Astrocyte (in vitro differentiated cells and primary cell): ENCODE measurements around the gene CAMKMT. TPM values are rescaled to one million over a fixed set of nuclear protein-coding genes. Genes with fewer than 3 reads are reported as not detected.

Experiments used
- DNase-seq: peaks from one replicate; pipeline ENCODE4 v3.0.0-alpha.2; 2010; ENCODE audit warnings: low read depth
- FAIRE-seq: peaks from 2 replicates; lab custom pipeline; 2011; peaks lifted over from hg19 to GRCh38; lab: Jason Lieb, UNC
- H2AFZ ChIP-seq: 2 replicates; pipeline ENCODE4 v1.6.0; 2012; ENCODE audit warnings: low read depth, low read length, inconsistent platforms
- H3K27ac ChIP-seq: 2 replicates; pipeline ENCODE4 v1.5.1; 2011; ENCODE audit warnings: low read depth, low read length, inconsistent platforms
- H3K27me3 ChIP-seq: 2 replicates; pipeline ENCODE4 v1.6.0; 2011; ENCODE audit warnings: low read length, inconsistent platforms; ENCODE audit not compliant: insufficient read depth
- H3K36me3 ChIP-seq: 2 replicates; pipeline ENCODE4 v1.5.1; 2011; ENCODE audit warnings: low read length, inconsistent platforms; ENCODE audit not compliant: insufficient read depth
- H3K4me1 ChIP-seq: 2 replicates; pipeline ENCODE4 v1.5.1; 2011; ENCODE audit warnings: low read length, inconsistent platforms; ENCODE audit not compliant: insufficient read depth
- H3K4me2 ChIP-seq: 2 replicates; pipeline ENCODE4 v1.6.0; 2012; ENCODE audit warnings: low read length, inconsistent platforms
- H3K4me3 ChIP-seq: 2 replicates; pipeline ENCODE4 v1.5.1; 2011; ENCODE audit warnings: low read depth, mild to moderate bottlenecking, low read length, inconsistent platforms; ENCODE audit not compliant: insufficient read depth
- H3K79me2 ChIP-seq: 2 replicates; pipeline ENCODE4 v1.6.0; 2012; ENCODE audit warnings: mild to moderate bottlenecking, low read length, inconsistent platforms; ENCODE audit not compliant: insufficient read depth
- H3K9ac ChIP-seq: 2 replicates; pipeline ENCODE4 v1.6.0; 2012; ENCODE audit warnings: mild to moderate bottlenecking, low read length, inconsistent platforms
- H3K9me3 ChIP-seq: 2 replicates; pipeline ENCODE4 v1.5.1; 2012; ENCODE audit warnings: low read depth, mild to moderate bottlenecking, low read length, inconsistent platforms; ENCODE audit not compliant: insufficient read depth
- H4K20me1 ChIP-seq: 2 replicates; pipeline ENCODE4 v1.6.0; 2012; ENCODE audit warnings: low read length, inconsistent platforms; ENCODE audit not compliant: insufficient read depth
- H3K27ac Mint-ChIP-seq: one replicate; pipeline ENCODE4 v1.8.0; 2021; ENCODE audit warnings: mild to moderate bottlenecking, mixed read lengths; ENCODE audit not compliant: unreplicated experiment
- H3K27me3 Mint-ChIP-seq: one replicate; pipeline ENCODE4 v1.8.0; 2021; ENCODE audit warnings: low read depth, mixed read lengths; ENCODE audit not compliant: unreplicated experiment
- H3K36me3 Mint-ChIP-seq: one replicate; pipeline ENCODE4 v1.8.0; 2021; ENCODE audit warnings: low read depth, mixed read lengths; ENCODE audit not compliant: unreplicated experiment
- H3K4me1 Mint-ChIP-seq: one replicate; pipeline ENCODE4 v1.8.0; 2021; ENCODE audit warnings: low read depth, mixed read lengths; ENCODE audit not compliant: unreplicated experiment
- H3K4me3 Mint-ChIP-seq: one replicate; pipeline ENCODE4 v1.8.0; 2021; ENCODE audit warnings: mild to moderate bottlenecking, moderate library complexity, mixed read lengths; ENCODE audit not compliant: unreplicated experiment
- H3K9me3 Mint-ChIP-seq: one replicate; pipeline ENCODE4 v1.8.0; 2021; ENCODE audit warnings: mild to moderate bottlenecking, mixed read lengths; ENCODE audit not compliant: unreplicated experiment
- EZH2 ChIP-seq: IDR thresholded peaks from 2 replicates; pipeline ENCODE4 v1.6.1; 2012; ENCODE audit warnings: mild to moderate bottlenecking, low read length, inconsistent platforms; ENCODE audit not compliant: insufficient read depth
- total RNA-seq: library from RNA; stranded (reverse); gene quantifications from 2 replicates; pipeline ENCODE4 v1.2.1, GENCODE V29; 2021
- TF ChIP-seq, protein P1 (sequence below): IDR thresholded peaks from 2 replicates; pipeline ENCODE4 v1.5.1; 2011; ENCODE audit warnings: low read depth, mild to moderate bottlenecking, inconsistent platforms, low read length, moderate library complexity; ENCODE audit not compliant: insufficient read depth

Gene CAMKMT
- total RNA-seq, 1 donor from 2014 or later: 9.3 TPM

DNA sequence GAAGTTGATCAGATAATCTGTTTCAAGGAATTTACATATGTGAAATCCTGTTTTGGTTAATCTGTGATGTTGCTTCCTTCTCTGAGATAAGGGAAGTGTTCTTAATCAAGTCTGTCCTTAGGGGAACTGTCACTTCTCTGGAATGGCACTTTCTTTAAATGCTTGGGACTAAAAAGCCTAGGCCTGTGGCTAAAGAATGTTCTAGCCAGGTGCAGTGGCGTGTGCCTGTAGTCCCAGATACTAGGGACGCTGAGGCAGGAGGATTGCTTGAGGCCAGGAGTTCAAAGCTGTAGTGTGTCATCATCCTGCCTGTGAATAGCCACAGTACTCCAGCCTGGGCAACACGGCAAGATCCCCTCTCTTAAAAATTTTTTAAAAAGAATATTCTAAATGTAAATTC, 362.2 kb downstream of the CAMKMT start:
- Histone ChIP-seq H3K4me2 (no peak overlapping the region), H3K27ac (no peak overlapping the region), H3K9ac (no peak overlapping the region), H3K9me3 (no peaks in the 10 kb centered on the region), H2AFZ (no peak overlapping the region), H4K20me1 (no peaks in the 10 kb centered on the region), H3K79me2 (no peaks in the 10 kb centered on the region), H3K4me3 (no peak overlapping the region), H3K27me3 (no peaks in the 10 kb centered on the region), H3K36me3 (no peaks in the 10 kb centered on the region), H3K4me1 (no peaks in the 10 kb centered on the region)
- FAIRE-seq: no peak
- Mint-ChIP-seq H3K4me3 (no peak overlapping the region), H3K4me1 (no peaks in the 10 kb centered on the region), H3K27ac (no peak overlapping the region), H3K27me3 (no peaks in the 10 kb centered on the region), H3K36me3 (no peaks in the 10 kb centered on the region), H3K9me3 (no peaks in the 10 kb centered on the region)
- TF ChIP-seq, protein P1, sequence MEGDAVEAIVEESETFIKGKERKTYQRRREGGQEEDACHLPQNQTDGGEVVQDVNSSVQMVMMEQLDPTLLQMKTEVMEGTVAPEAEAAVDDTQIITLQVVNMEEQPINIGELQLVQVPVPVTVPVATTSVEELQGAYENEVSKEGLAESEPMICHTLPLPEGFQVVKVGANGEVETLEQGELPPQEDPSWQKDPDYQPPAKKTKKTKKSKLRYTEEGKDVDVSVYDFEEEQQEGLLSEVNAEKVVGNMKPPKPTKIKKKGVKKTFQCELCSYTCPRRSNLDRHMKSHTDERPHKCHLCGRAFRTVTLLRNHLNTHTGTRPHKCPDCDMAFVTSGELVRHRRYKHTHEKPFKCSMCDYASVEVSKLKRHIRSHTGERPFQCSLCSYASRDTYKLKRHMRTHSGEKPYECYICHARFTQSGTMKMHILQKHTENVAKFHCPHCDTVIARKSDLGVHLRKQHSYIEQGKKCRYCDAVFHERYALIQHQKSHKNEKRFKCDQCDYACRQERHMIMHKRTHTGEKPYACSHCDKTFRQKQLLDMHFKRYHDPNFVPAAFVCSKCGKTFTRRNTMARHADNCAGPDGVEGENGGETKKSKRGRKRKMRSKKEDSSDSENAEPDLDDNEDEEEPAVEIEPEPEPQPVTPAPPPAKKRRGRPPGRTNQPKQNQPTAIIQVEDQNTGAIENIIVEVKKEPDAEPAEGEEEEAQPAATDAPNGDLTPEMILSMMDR: no peak
- TF ChIP-seq EZH2: no peak
- DNase-seq: no peak

DNA sequence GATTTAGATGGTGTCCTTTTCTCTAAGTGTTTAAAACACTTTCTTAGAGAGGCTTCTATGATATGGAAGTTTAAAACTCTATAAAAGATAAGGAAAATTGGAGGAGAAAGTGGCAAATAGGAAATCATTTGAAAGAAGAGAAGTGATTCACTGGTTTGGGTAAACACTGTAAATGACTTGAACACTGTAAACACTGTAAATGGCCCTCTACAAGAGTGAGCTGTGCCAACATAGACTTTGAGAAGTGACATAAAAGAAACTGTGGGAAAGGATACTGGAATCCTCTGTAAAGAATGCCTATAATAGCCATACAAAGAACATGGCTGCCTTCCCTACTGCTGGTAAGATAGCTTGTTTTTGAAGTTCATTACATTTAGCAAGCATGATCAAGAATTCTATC, 368.8 kb downstream of the CAMKMT start:
- Histone ChIP-seq H2AFZ (no peak overlapping the region), H3K4me2 (no peak overlapping the region), H3K27me3 (no peaks in the 10 kb centered on the region), H3K9ac (no peak overlapping the region), H3K4me1 (no peaks in the 10 kb centered on the region), H3K36me3 (no peaks in the 10 kb centered on the region), H3K79me2 (no peaks in the 10 kb centered on the region), H4K20me1 (no peaks in the 10 kb centered on the region), H3K9me3 (no peaks in the 10 kb centered on the region), H3K27ac (no peak overlapping the region), H3K4me3 (no peak overlapping the region)
- H3K36me3 Mint-ChIP-seq: no peaks in the 10 kb centered on the region
- TF ChIP-seq EZH2: no peak
- TF ChIP-seq, protein P1: no peak
- H3K4me1 Mint-ChIP-seq: no peaks in the 10 kb centered on the region
- no peaks in the 10 kb centered on the region for H3K9me3 Mint-ChIP-seq
- no peak for DNase-seq
- no peak for FAIRE-seq
- no peaks in the 10 kb centered on the region for H3K27me3 Mint-ChIP-seq
- no peak overlapping the region for H3K27ac Mint-ChIP-seq
- no peak overlapping the region for H3K4me3 Mint-ChIP-seq

DNA sequence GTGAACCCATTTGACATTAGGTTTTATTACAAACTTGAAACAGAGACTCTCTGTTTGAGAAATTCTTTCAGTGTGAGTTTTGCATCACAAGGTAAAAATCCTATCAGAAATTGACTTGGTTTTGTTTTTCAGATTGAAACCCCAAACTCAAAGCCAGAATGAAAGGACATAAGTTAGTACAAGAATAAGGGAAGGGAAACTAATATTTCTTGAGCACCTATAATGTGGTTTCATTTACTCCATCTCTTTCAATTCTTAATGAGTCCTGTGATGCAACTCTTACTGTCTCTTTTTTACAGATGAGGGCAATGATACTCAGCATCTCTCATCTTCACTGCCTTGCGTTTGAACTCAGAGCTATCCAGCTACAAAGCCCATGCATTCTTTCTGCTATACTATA, 369.8 kb downstream of the CAMKMT start:
- no peaks in the 10 kb centered on the region for H3K4me1 ChIP-seq
- no peak overlapping the region for H3K9ac ChIP-seq
- H3K4me3 ChIP-seq: no peak overlapping the region
- no peak overlapping the region for H3K4me2 ChIP-seq
- FAIRE-seq: no peak
- H3K9me3 ChIP-seq: no peaks in the 10 kb centered on the region
- Mint-ChIP-seq H3K36me3 (no peaks in the 10 kb centered on the region), H3K27me3 (no peaks in the 10 kb centered on the region), H3K4me3 (no peak overlapping the region), H3K27ac (no peak overlapping the region), H3K4me1 (no peaks in the 10 kb centered on the region), H3K9me3 (no peaks in the 10 kb centered on the region)
- H3K36me3 ChIP-seq: no peaks in the 10 kb centered on the region
- TF ChIP-seq, protein P1: no peak
- no peak for TF ChIP-seq EZH2
- H3K27me3 ChIP-seq: no peaks in the 10 kb centered on the region
- H2AFZ ChIP-seq: no peak overlapping the region
- DNase-seq: no peak
- H4K20me1 ChIP-seq: no peaks in the 10 kb centered on the region
- H3K27ac ChIP-seq: no peak overlapping the region
- no peaks in the 10 kb centered on the region for H3K79me2 ChIP-seq
